Measurements from ENCODE around the gene SSH2. TPM values are rescaled to one million over a fixed set of nuclear protein-coding genes. Genes with fewer than 3 reads are reported as not detected.
A peak's percentile ranks its signal among the peaks of the same experiment; 100 is the strongest.

The SSH2 gene
- total RNA-seq, 2 donors from 2014 or later, result 41.4 to 46.8 TPM

DNA sequence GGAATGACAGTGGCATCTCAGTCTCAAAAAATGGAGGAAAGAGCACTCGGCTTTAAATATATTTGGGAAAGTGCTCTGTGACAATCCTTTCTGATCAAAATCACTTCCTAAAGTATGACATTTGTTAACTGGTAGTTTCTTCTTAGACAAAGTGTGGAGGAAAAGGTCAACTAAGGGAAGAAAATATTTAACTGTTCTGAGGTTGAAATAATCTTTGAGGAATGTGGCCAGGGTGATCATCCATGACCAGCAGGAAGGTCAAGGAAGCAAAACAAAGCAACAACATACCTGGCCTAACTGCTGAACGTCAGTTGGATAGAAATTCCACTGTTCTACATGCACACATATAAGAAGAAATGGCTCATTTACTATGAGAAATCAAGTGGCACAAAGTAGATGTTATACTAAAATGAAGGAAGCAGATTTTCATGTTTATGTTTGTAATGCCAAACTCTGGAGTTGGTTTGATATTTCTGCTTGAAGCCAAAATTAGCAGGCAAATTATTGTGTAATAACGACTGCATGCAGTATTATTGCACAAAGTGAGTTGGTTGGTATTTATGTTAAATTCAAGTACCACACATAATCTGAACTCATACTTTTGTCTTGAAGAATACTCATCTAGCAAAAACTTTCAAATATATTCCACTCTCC, 220.0 kb downstream of the SSH2 start:
- Mint-ChIP-seq H3K9me3 (no peaks in the 10 kb centered on the region), H3K4me3 (no peak overlapping the region), H3K27ac (no peak overlapping the region), H3K27me3 (ENCODE audit: low read depth) (no peaks in the 10 kb centered on the region), H3K4me1 (ENCODE audit: low read depth) (peaks cover 71% of the 10 kb centered on the region), H3K36me3 (ENCODE audit: insufficient read depth in 2 of 2) (peaks cover 0 to 3% of the 10 kb centered on the region in 2 donors)
- ATAC-seq (replicated peaks in 1 of 2), result no peak
- DNase-seq, result no peak

DNA sequence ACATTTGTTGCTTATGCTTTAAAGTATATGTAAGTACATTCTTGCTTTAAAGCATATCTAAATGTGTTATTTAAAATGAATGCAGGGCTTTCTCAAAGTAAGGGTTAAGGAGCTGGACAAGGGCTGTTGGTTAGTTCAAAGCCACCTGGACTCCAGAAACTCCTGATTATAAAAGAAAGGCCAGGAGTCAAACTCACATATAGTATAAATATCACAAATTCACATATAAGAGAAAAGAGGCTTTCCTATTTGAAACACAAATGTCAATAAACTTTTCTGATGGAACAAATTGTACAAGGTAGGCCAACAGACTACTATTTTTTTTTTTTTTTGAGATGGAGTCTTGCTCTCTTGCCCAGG, 222.8 kb downstream of the SSH2 start:
- Mint-ChIP-seq H3K4me1 (ENCODE audit: low read depth) (peaks cover 80% of the 10 kb centered on the region), H3K27me3 (ENCODE audit: low read depth) (no peaks in the 10 kb centered on the region), H3K36me3 (ENCODE audit: insufficient read depth in 2 of 2) (peaks cover 3 to 9% of the 10 kb centered on the region in 2 donors), H3K27ac (peak overlapping the region; percentile 71), H3K4me3 (peak overlapping the region; percentile 68 to 86), H3K9me3 (no peaks in the 10 kb centered on the region)
- DNase-seq (no peak), ATAC-seq (replicated peaks in 1 of 2) (no peak)

- Mint-ChIP-seq H3K4me3 (peak overlapping the region; percentile 71 to 86), H3K27ac (peak overlapping the region; percentile 71), H3K4me1 (ENCODE audit: low read depth) (peaks cover 73% of the 10 kb centered on the region), H3K36me3 (ENCODE audit: insufficient read depth in 2 of 2) (peaks cover 3 to 11% of the 10 kb centered on the region in 2 donors), H3K27me3 (ENCODE audit: low read depth) (no peaks in the 10 kb centered on the region), H3K9me3 (no peaks in the 10 kb centered on the region)
- no peak for ATAC-seq (replicated peaks in 1 of 2)
- no peak for DNase-seq
These were observed 224.0 kb downstream of the SSH2 start for GRCh38 chr17:29706045-29706431.

DNA sequence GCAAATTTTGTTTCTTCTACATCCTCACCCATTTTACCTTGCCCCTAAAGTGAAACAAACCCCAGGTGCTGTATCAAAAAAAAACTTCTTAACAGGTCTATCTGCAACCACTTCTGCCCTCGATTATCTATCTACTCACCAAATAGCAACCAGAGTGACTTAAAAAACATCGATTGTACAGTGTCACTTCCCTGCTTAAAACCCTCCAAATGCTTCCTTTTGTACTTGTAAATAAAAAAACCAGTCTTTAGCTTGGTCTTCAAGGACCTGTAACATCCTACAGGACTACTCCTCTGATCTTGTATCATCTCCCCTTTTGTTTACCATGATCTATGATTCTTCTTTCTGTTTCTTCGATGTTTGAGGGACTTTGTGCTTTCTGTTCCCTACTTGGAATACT, 224.6 kb downstream of the SSH2 start:
- H3K27ac Mint-ChIP-seq, result peak overlapping the region; percentile 71
- H3K4me3 Mint-ChIP-seq, result peak overlapping the region; percentile 71 to 86
- H3K36me3 Mint-ChIP-seq (ENCODE audit: insufficient read depth in 2 of 2), result peaks cover 3 to 15% of the 10 kb centered on the region in 2 donors
- H3K27me3 Mint-ChIP-seq (ENCODE audit: low read depth), result no peaks in the 10 kb centered on the region
- peaks cover 69% of the 10 kb centered on the region for H3K4me1 Mint-ChIP-seq (ENCODE audit: low read depth)
- ATAC-seq (replicated peaks in 1 of 2), result no peak
- DNase-seq, result no peak
- H3K9me3 Mint-ChIP-seq, result no peaks in the 10 kb centered on the region

- ATAC-seq (replicated peaks in 1 of 2), result no peak
- Mint-ChIP-seq H3K27me3 (ENCODE audit: low read depth) (no peaks in the 10 kb centered on the region), H3K4me3 (no peak overlapping the region), H3K9me3 (no peaks in the 10 kb centered on the region), H3K4me1 (ENCODE audit: low read depth) (peaks cover 28% of the 10 kb centered on the region), H3K36me3 (ENCODE audit: insufficient read depth in 2 of 2) (peaks cover 3 to 20% of the 10 kb centered on the region in 2 donors), H3K27ac (peak overlapping the region; percentile 75)
- no peak for DNase-seq
These were observed 230.7 kb downstream of the SSH2 start for GRCh38 chr17:29699283-29699682.

GRCh38 chr17:29698837-29699236, 231.2 kb downstream of the SSH2 start:
- Mint-ChIP-seq H3K27me3 (ENCODE audit: low read depth) (no peaks in the 10 kb centered on the region), H3K4me1 (ENCODE audit: low read depth) (peaks cover 24% of the 10 kb centered on the region), H3K9me3 (no peaks in the 10 kb centered on the region), H3K4me3 (no peak overlapping the region), H3K36me3 (ENCODE audit: insufficient read depth in 2 of 2) (peaks cover 3 to 20% of the 10 kb centered on the region in 2 donors), H3K27ac (peak overlapping the region; percentile 33)
- ATAC-seq (replicated peaks in 1 of 2), result no peak
- DNase-seq, result no peak

- no peak overlapping the region for H3K4me3 Mint-ChIP-seq
- ATAC-seq (replicated peaks in 1 of 2) (no peak), DNase-seq (no peak)
- peaks cover 3 to 20% of the 10 kb centered on the region in 2 donors for H3K36me3 Mint-ChIP-seq (ENCODE audit: insufficient read depth in 2 of 2)
- no peaks in the 10 kb centered on the region for H3K9me3 Mint-ChIP-seq
- H3K4me1 Mint-ChIP-seq (ENCODE audit: low read depth), result peaks cover 18% of the 10 kb centered on the region
- H3K27me3 Mint-ChIP-seq (ENCODE audit: low read depth), result no peaks in the 10 kb centered on the region
- H3K27ac Mint-ChIP-seq, result peak overlapping the region; percentile 76
These were observed 231.8 kb downstream of the SSH2 start for GRCh38 chr17:29698019-29698777.

DNA sequence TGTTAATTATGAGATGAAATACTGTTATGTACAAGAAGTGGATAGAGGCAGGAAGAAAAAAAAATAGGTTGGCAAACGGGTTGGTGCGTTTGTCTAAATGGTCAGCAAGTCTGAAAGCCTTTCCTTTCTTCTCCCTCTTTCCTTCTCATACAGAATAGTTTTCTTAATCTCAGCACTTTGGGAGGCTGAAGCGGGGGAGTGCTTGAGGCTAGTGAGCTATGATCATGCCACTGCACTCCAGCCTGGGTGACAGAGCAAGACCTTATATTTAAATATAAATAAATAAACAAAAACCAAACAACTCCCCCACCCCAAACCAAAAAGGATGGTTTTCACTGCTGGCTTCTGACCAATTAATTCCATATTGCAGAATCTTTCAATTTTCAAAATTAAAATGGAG, 232.7 kb downstream of the SSH2 start:
- Mint-ChIP-seq H3K36me3 (ENCODE audit: insufficient read depth in 2 of 2) (peaks cover 0 to 19% of the 10 kb centered on the region in 2 donors), H3K4me3 (no peak overlapping the region), H3K27ac (no peak overlapping the region), H3K9me3 (no peaks in the 10 kb centered on the region), H3K4me1 (ENCODE audit: low read depth) (peaks cover 18% of the 10 kb centered on the region), H3K27me3 (ENCODE audit: low read depth) (no peaks in the 10 kb centered on the region)
- no peak for ATAC-seq (replicated peaks in 1 of 2)
- no peak for DNase-seq

DNA sequence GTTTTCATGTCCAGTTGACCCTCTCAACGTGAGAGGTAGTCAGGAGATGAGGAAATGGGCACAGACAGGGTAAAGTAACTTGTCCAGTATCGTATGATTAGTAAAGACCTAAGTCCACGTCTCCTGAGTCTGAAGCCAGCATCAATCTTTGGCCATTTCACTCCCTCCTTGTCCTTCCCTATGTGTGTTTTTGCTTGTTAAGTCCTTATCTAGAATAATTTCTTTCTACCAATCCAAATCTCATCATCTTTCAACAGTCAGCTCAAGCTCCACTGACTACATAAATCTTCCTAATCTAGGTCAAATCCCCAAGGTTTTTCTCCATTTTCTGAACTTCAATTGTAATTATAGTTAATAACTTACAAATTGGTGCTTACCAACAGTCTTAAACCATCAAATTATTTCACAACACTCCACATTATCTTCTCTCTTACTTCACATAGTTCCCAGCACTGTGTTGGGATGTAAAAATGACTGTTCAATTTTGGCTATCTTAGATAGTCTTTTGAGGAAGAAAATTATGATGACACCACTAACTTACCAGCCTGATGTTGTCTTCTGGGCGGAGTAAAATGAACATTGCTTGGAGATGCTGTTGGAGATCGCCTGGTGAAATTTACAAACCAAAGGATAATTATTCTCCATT, 235.0 kb downstream of the SSH2 start:
- Mint-ChIP-seq H3K27me3 (ENCODE audit: low read depth) (no peaks in the 10 kb centered on the region), H3K36me3 (ENCODE audit: insufficient read depth in 2 of 2) (peaks cover 2 to 15% of the 10 kb centered on the region in 2 donors), H3K9me3 (no peaks in the 10 kb centered on the region), H3K4me3 (no peak overlapping the region), H3K4me1 (ENCODE audit: low read depth) (peaks cover 29% of the 10 kb centered on the region), H3K27ac (peak overlapping the region; percentile 57)
- DNase-seq, result no peak
- ATAC-seq (replicated peaks in 1 of 2), result no peak

GRCh38 chr17:29693751-29694150, 236.3 kb downstream of the SSH2 start:
- Mint-ChIP-seq H3K36me3 (ENCODE audit: insufficient read depth in 2 of 2) (peaks cover 2 to 10% of the 10 kb centered on the region in 2 donors), H3K9me3 (no peaks in the 10 kb centered on the region)
- no peak for ATAC-seq (replicated peaks in 1 of 2)

DNA sequence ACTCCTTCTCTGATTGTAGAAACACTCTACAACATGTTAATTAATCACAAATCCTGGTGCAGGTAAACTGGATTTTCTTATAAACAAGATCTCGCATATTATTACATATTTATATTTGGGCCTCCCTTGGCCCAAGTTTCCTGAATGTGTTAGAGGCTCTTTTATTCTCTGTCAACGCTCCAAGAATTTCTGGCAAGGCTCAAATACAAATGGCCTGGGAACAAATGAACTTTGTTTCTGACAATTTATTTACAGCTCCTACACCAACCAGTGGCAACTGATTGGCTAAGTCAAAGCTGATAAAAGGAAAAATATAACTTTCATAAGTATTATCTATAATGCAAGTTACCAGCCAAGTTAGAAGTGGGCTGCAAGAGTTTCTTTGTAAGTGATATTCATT, 242.4 kb downstream of the SSH2 start:
- no peaks in the 10 kb centered on the region for H3K9me3 Mint-ChIP-seq
- peaks cover 2 to 10% of the 10 kb centered on the region in 2 donors for H3K36me3 Mint-ChIP-seq (ENCODE audit: insufficient read depth in 2 of 2)
- no peak for ATAC-seq (replicated peaks in 1 of 2)
- H3K27ac Mint-ChIP-seq, result no peak overlapping the region
- DNase-seq, result no peak
- no peak overlapping the region for H3K4me3 Mint-ChIP-seq
- no peaks in the 10 kb centered on the region for H3K27me3 Mint-ChIP-seq (ENCODE audit: low read depth)
- H3K4me1 Mint-ChIP-seq (ENCODE audit: low read depth), result peaks cover 33% of the 10 kb centered on the region

More at GRCh38 chr17:29693751-29694150, 236.3 kb downstream of the SSH2 start:
- Mint-ChIP-seq H3K4me1 (ENCODE audit: low read depth) (peaks cover 24% of the 10 kb centered on the region), H3K27me3 (ENCODE audit: low read depth) (no peaks in the 10 kb centered on the region), H3K27ac (peak overlapping the region; percentile 83), H3K4me3 (no peak overlapping the region)
- no peak for DNase-seq

GRCh38 chr17:29686993-29687590, 242.9 kb downstream of the SSH2 start:
- peaks cover 2 to 12% of the 10 kb centered on the region in 2 donors for H3K36me3 Mint-ChIP-seq (ENCODE audit: insufficient read depth in 2 of 2)
- ATAC-seq (replicated peaks in 1 of 2) (no peak), DNase-seq (no peak)
- H3K4me3 Mint-ChIP-seq, result no peak overlapping the region
- H3K27me3 Mint-ChIP-seq (ENCODE audit: low read depth), result no peaks in the 10 kb centered on the region
- peak overlapping the region; percentile 73 for H3K27ac Mint-ChIP-seq
- H3K4me1 Mint-ChIP-seq (ENCODE audit: low read depth), result peaks cover 33% of the 10 kb centered on the region
- H3K9me3 Mint-ChIP-seq, result no peaks in the 10 kb centered on the region

- H3K4me3 Mint-ChIP-seq, result no peak overlapping the region
- H3K4me1 Mint-ChIP-seq (ENCODE audit: low read depth), result peaks cover 21% of the 10 kb centered on the region
- H3K27me3 Mint-ChIP-seq (ENCODE audit: low read depth), result no peaks in the 10 kb centered on the region
- no peak overlapping the region for H3K27ac Mint-ChIP-seq
- DNase-seq (no peak), ATAC-seq (replicated peaks in 1 of 2) (no peak)
- H3K9me3 Mint-ChIP-seq, result no peaks in the 10 kb centered on the region
- peaks cover 2 to 18% of the 10 kb centered on the region in 2 donors for H3K36me3 Mint-ChIP-seq (ENCODE audit: insufficient read depth in 2 of 2)
These were observed 246.5 kb downstream of the SSH2 start for GRCh38 chr17:29683481-29683880.

Measured in activated T-cell treated with anti-CD3 and anti-CD28 coated beads, Interleukin-2, amount 50 U/mL, for 72 hours (primary cell).